ENCODE results near the gene LITAF.
"Not testable (repeated sequence)": the region's sequence is repeated elsewhere in the genome, so short reads cannot be mapped to it uniquely, and the experiment has no call there.

Gene LITAF

DNA sequence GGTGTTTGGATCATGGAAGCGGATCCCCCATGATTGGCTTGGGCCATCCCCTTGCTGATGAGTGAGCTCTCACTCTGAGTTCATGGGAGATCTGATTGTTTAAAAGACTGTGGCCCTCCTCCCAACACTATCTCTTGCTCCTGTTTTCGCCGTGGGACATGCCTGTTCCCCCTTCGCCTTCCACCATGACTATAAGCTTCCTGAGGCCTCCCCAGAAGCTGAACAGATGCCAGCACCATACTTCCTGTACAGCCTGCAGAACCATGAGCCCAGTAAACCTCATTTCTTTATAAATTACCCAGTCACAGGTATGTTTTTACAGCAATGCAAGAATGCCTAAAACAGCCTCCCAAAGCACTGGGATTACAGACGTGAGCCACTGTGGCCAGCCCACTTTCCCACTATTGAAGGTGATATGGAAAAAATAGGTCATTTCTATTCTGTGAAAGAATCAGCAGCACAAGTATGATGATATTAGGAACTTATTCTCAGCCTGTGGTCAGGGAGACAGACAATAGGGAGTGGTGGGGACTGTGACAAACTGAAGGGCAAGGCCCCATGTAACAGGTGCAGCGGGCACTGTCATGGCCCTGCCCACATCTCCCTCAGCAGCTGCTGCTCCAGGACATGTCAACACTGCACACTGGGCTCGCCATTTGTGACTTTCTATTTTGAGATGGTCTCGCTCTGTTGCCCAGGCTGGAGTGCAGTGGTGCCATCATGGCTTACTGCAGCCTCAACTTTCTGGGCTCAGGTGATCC lies 33.7 kb upstream of the LITAF start:
- DNase-seq = no peak

DNA sequence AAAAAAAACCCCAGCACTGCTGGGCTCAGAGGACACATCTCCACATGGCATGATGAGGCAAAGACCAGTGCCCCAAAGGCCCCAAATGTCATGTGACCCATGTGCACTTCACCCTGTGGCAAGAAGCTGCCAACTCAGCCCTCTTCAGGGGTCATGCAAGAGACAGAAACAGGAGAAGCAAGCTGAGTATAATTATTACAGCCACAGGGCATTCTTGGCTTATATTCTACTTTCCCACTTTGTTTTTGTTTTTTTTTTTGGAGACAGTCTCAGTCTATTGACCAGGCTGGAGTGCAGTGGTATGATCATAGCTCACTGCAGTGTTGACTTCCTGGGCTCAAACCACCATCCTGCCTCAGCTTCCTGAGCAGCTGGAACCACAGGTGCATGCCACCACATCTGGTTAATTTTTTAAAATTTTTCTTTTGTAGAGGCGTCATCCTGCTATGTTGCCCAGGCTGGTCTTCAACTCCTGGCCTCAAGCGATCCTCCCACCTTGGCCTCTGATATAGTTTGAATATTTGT lies 32.7 kb upstream of the LITAF start:
- DNase-seq = no peak

- no peak for DNase-seq
Observed at GRCh38 chr16:11618107-11618717, 31.5 kb upstream of the LITAF start.

GRCh38 chr16:11615748-11616447 lies 29.2 kb upstream of the LITAF start:
- no peak for DNase-seq

DNA sequence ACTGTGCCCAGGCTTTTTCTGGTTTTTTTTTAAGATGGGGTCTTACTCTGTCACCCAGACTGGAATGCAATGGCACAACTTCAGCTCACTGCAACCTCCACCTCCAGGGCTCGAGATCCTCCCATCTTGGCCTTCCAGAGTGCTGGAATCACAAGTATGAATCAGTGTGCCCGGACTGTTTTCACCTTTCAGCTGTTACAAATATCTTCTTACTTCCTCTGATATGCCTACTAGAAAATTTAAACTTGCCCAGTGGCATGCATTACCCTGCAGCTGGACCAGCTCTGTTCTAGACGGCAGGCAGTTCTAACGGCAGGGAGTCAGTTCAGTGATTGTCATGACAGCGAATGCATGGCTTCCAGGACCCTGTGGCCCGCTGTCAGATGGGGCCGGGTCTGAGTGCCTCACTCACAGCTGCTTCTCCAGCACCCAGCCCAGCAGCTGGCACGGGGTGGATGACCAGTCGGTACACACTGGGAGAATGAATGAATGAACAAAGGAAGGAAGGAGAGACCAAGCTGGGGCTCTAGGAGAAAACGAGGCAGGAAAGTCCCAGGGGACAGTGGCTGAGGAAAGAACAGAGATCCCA lies 28.0 kb upstream of the LITAF start:
- no peak for DNase-seq

DNA sequence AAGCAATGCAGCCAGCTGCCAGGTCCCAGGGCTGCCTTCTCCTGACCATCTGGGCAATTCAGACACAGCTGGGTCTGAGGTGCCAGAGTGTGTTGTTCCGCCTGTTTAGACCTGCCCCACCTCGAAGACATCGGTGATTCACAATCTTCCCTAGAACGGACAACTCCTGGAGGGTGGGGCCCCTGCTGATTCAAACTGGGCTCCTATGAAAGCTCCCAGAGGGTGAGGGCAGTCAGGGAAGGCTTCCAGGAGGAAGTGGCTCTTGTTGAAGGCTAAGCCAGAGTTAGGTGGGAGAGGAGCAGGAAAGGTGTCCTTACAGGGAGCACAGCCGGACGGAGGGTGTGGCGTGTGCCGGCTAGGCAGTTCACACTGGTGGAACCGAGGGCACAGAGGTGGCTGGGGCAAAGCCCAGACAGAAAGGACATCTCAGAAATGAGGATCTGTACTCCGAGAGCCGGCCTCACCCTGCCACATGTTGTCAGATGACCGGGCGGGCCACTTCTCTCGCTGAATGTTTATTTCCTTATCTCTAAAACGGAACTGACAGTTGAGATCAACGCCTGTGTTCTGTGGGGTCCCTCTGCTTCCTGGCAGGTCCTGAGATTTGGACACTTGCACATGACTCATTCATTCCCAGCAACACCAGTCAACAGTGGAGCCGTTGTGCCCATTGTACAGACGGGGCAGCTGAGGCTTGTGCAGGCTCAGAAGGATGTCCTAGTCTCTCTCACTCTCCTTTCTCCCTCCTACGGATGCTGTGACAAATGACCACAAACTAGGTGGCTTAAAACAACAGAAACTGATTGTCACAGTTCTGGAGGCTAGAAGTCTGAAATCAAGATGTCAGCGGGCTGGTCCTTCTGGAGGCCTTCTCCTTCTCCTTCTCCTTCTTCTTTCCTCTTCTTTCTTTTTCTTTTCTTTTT lies 26.9 kb upstream of the LITAF start:
- no peak for DNase-seq

DNA sequence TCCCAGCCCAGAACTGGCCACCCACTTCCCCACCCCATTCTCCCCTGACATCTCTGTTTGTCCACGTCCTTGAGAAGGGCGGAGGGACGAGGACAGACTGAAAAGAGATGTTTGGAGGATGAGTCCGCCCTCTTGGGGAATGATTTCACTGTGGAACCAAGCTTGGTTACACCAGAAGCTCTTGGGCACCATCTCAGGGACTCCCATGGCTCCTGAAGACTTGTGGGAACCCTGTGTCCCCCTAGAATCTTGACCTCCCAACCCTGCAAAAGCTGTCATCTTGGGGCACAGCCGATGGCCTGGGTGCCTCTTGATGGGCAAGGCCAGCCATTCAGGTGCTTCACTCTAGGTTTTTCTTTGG lies 25.9 kb upstream of the LITAF start:
- DNase-seq = no peak

- DNase-seq = no peak
Observed at GRCh38 chr16:11611871-11612664, 25.3 kb upstream of the LITAF start.

DNA sequence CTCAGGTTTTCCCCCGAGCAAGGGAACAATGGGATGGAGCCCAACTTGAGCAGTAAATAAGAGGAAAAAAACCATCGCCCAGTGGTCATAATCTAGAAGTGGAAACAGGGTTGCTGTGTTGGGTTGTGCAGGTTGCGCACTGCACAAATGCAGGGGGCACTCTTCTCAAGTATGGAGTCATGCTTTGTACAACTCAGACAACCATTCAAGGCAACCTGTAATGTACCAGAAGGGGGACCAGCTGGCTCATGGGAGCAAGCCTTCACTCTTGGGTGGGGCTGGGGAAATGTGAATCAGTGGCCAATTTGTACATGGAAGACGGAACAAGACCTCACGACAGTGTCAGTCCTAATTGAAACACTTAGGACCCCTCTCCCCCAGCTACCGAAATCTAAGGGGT lies 23.9 kb upstream of the LITAF start:
- DNase-seq = no peak

DNA sequence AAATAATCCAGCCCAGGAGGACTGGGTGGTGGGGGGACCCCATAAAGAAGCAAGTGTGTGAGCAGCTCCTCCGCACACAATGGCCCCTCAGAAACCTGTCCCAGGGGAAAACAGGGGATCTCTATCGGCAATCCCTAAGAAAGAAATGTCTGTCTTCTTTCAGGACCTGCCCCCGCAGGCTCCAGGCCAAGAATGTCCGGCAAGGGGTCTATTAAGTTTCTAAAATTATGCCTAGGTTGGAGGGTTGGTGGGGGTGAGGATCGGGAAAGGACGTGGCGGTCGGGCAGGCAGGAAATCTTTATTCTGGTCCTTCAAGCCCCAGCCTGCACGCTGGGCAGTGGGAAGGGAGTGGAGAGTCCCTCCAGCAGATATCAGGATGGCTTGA lies 23.4 kb upstream of the LITAF start:
- no peak for DNase-seq

GRCh38 chr16:11609474-11610120 lies 22.9 kb upstream of the LITAF start:
- no peak for DNase-seq

- DNase-seq = no peak
Observed at GRCh38 chr16:11605891-11606290, 19.2 kb upstream of the LITAF start.

DNA sequence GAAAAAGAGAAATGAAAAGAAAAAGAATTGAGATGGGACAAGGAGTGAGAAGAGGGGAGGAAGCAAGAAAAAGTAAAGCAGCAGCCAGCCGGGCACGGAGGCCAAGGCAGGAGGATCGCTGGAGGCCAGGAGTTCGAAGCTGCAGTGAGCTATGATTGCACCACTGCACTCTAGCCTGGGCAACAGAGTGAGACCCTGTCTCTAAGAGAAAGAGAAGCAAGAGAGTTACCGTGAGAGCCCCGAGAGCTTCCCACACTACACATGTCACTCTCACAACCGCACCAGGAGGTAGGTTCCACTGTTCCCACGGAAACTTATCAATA lies 18.8 kb upstream of the LITAF start:
- no peak for DNase-seq

GRCh38 chr16:11604783-11605563 lies 18.3 kb upstream of the LITAF start:
- DNase-seq = no peak

- not testable (repeated sequence) for DNase-seq
Observed at GRCh38 chr16:11604296-11604695, 17.6 kb upstream of the LITAF start.

GRCh38 chr16:11603331-11603750 lies 16.6 kb upstream of the LITAF start:
- no peak for DNase-seq

DNA sequence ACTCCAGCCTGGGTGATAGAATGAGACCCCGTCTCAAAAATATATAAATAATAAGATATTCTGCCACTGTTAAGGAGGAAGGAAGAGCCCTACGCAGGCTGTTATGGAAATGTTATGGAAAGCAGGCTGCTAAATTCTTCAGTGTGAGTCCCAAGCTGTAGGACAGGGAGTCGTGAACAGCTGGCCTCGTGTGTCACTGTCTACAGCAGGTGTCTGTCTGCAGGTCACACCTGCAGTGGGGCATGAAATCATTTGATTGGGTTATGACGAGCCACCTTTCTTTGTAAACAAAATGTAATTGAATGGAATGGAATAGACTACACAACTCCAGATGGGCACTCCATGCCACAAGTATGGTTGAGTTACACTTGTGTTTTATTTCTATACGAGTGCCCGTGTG lies 15.6 kb upstream of the LITAF start:
- no peak for DNase-seq

- DNase-seq = no peak
Observed at GRCh38 chr16:11601911-11602310, 15.2 kb upstream of the LITAF start.

GRCh38 chr16:11601425-11601824 lies 14.7 kb upstream of the LITAF start:
- no peak for DNase-seq

DNA sequence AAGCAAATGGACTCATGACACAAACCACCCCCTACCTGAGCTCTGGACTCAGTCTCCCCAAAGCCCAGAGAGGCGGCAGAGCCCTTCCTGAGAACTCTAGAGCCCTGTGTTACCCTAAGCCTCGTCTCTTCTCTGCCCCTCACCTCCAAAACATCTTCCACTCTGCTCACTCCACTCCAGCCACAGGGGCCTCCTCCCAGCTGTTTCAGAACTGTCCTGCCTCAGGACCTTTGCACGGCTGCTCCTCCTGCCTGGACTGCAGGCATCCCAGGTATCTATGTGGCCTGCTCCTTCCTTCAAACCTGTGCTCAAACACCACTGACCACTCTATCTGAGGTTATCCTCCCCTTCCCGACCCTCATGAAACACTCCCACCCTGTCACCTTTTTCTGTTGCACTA lies 12.9 kb upstream of the LITAF start:
- DNase-seq = no peak

Data from NCI-H2227 treated with DMSO at 0.1 percent for 48 hours (cell line).